ENCODE results near the gene SLC22A23.

GRCh38 chr6:3481640-3482039 lies 24.8 kb upstream of the SLC22A23 start:
- TF ChIP-seq CTCF (conservative IDR thresholded peaks at IDR 0.05; ENCODE audit: low read depth, low read length) (no peak), EZH2 (IDR thresholded peaks at IDR 0.05; ENCODE audit: low read length, unreplicated experiment) (no peak), EZH2phosphoT487 (IDR thresholded peaks at IDR 0.05; ENCODE audit: borderline replicate concordance, low read length) (no peak)

Data from PC-3 (cell line).